Measurements from ENCODE around the gene GADD45A.

GRCh38 chr1:67675800-67676199 lies 9.2 kb upstream of the GADD45A start:
- TF ChIP-seq POLR2AphosphoS5 (IDR thresholded peaks at IDR 0.05; ENCODE audit: low read depth, low read length) (no peak), TAF1 (IDR thresholded peaks at IDR 0.05; ENCODE audit: low read depth, low read length) (no peak), POLR2A (IDR thresholded peaks at IDR 0.05; ENCODE audit: low read depth, low read length) (no peak), SPI1 (IDR thresholded peaks at IDR 0.05; ENCODE audit: low read depth, low read length) (no peak), POU2F2 (IDR thresholded peaks at IDR 0.05; ENCODE audit: low read depth, low read length) (no peak), PAX5 (IDR thresholded peaks at IDR 0.05; ENCODE audit: insufficient read depth, low read length, severe bottlenecking) (no peak)

Measured in GM12891 (cell line).